Glomerular endothelial cell (primary cell): ENCODE results near the gene CPA2. TPM values are rescaled to one million over a fixed set of nuclear protein-coding genes. Genes with fewer than 3 reads are reported as not detected.
"Not testable (repeated sequence)": the region's sequence is repeated elsewhere in the genome, so short reads cannot be mapped to it uniquely, and the experiment has no call there.

Source experiments
- DNase-seq: peaks from one replicate; pipeline ENCODE4 v3.0.0-alpha.2; 2011; ENCODE audit warnings: low read depth, low spot score; ENCODE audit errors: extremely low read depth
- total RNA-seq: library from RNA; depleted of rRNA; stranded (reverse); fragments of >200 nt; gene quantifications from 2 replicates; pipeline ENCODE4 v1.2.3, GENCODE V29; 2015

The CPA2 gene
- total RNA-seq, 1 donor from 2014 or later: not detected

GRCh38 chr7:130249626-130250025 is 17.0 kb upstream of the CPA2 start:
- not testable (repeated sequence) for DNase-seq

DNA sequence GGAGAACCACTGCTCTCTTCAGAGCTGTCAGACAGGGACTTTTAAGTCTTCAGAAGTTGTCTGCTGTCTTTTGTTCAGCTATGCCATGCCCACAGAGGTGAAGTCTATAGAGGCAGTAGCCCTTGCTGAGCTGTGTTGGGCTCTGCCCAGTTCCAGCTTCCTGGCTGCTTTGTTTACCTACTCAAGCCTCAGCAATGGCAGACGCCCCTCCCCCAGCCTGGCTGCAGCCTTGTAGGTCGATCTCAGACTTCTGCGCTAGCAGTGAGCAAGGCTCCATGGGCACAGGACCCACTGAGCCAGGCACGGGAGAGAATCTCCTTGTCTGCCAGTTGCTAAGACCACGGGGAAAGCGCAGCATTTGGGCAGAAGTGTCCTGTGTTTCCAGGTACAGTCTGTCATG is 12.1 kb upstream of the CPA2 start:
- no peak for DNase-seq

- no peak for DNase-seq
Observed at GRCh38 chr7:130256704-130257103, 10.0 kb upstream of the CPA2 start.

GRCh38 chr7:130258494-130259078 is 8.1 kb upstream of the CPA2 start:
- no peak for DNase-seq

DNA sequence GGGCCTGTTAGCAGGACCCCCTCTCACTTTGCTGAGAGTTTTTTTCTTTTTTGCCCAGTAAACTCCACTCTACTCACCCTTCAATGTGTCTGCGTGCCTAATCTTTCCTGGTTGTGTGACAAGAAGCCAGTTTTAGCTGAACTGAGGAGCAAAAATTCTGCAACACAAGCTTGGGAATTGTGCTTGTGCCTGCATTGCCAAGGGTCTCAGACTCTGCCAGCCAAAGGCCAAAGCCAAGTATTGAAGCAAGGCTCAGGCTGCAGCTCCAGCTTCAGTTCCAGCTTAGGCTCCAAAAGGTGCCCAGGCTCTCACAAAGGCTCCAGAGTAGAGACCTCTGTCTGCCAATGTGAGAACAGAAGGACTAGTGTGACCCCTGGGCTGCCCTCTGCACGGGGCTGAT is 4.2 kb upstream of the CPA2 start:
- no peak for DNase-seq

- no peak for DNase-seq
Observed at GRCh38 chr7:130263130-130263529, 3.5 kb upstream of the CPA2 start.

GRCh38 chr7:130266961-130267321 is 278 bp downstream of the CPA2 start:
- DNase-seq: no peak

GRCh38 chr7:130268463-130269317 is 2.0 kb downstream of the CPA2 start:
- no peak for DNase-seq

DNA sequence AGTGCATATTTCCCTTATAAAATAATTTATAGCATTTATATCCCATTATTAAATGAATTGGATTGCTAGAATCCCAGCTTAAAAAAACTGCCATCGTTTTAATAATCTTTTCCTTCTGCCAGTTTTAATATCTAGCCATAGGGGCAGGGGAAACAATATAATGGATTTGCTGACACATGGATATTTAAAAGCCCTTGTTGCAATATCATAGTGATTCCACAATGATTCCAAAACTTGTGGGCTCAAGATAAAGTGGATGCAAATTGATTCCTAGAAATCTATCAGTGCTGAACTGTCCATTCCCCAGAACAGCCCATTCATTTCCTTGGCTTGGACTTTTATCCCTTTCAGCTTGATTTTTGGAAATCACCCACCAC is 2.6 kb downstream of the CPA2 start:
- no peak for DNase-seq

- DNase-seq: no peak
Observed at GRCh38 chr7:130270947-130271800, 4.5 kb downstream of the CPA2 start.

DNA sequence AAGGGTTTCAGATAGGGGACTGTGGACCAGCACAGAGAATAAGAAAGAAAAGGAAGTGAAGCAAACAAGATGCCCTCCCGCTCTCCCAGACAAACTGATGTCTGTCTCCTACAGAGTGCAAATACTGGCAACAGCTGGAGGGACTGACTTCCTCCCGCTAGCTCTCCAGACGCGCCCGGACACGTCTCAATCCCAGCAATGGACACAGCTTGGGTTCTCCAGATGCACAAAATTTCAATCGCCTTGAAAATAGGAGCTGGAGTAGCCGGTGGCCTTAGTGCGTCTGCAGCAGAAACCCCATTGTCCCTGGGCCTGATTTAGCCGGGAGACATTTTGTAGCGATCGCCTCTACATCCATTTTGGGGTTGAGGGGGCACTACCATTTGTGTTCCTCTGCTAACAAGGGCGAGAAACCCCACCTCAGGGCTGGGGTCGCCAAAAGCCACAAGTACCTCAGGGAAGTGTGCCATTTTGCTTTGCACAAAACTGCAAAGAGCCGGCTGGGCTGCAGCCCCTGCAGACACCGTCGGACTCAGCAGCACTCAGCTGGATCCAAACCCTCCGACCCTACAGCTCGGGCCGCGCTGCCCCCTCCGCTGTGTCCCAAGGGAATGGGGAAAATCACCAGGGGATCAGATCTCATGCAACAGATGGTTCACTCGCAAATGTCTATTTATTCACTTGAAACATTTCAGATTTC is 5.9 kb downstream of the CPA2 start:
- no peak for DNase-seq

- DNase-seq: no peak
Observed at GRCh38 chr7:130273081-130273932, 6.6 kb downstream of the CPA2 start.

- DNase-seq: no peak
Observed at GRCh38 chr7:130273933-130274255, 7.2 kb downstream of the CPA2 start.

GRCh38 chr7:130274296-130274695 is 7.6 kb downstream of the CPA2 start:
- DNase-seq: no peak

- no peak for DNase-seq
Observed at GRCh38 chr7:130274983-130275591, 8.4 kb downstream of the CPA2 start.

DNA sequence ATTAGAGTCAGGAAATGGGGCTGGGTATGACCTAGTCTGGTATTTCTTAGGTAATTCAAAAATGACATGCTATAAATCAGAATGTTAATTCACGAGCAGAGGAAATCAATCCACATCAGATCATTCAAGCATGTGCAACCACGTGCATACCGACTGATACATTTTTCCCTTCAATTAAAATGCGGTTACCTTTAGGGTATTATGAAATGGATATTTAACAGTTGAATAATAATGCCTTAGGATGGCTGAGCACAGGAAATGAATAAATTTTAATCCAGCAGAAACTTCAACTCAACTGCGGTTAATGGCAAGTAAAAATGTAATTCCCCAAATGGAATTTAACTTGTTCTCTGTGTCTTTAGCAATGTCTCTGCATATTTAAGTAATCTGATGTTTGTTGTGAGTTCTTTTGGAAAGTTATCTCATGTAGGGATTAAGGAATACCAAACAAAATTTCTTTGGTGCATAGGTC is 9.2 kb downstream of the CPA2 start:
- DNase-seq: no peak

GRCh38 chr7:130276796-130277762 is 10.4 kb downstream of the CPA2 start:
- DNase-seq: no peak
